ENCODE measurements around the gene PLEKHA3. TPM values are rescaled to one million over a fixed set of nuclear protein-coding genes. Genes with fewer than 3 reads are reported as not detected.

PLEKHA3 gene
- total RNA-seq, 1 experiment from 2014 or later = 26.8 TPM

DNA sequence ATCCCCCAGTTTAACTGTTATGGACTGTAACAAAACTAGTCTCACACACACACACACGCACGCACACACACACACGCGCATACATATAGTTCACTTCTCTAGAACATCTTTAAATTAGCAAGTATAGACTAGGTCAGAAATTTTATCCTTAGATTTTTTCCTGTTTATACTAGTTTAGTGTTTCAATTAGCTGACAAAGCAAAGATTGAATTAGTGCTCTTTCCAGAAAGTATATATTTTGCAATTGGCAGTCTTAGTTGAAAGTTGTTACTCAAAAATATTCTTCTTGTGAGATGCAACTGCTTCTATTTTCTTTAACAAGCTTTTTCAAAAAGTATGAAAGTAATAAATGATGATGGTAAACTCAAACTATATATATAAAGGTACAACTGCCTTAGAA lies 22.5 kb downstream of the PLEKHA3 start:
- ATAC-seq (no peak), DNase-seq (ENCODE audit: low read depth, low spot score) (no peak)
- H3K27ac ChIP-seq (ENCODE audit: low read depth, low read length) = no peak overlapping the region
- H3K79me2 ChIP-seq (ENCODE audit: insufficient read depth, low read length) = no peaks in the 10 kb centered on the region
- ChIA-PET CTCF (no interaction called here), RAD21 (ENCODE audit: low non-redundant PET in 1 of 2, low total read pairs in 2 of 2, uncharacterized antibody in 2 of 2, unreplicated experiment in 2 of 2) (no interaction called here), POLR2A (no interaction called here)
- no peak overlapping the region for H2AFZ ChIP-seq (ENCODE audit: low read depth, low read length, poor library complexity, severe bottlenecking)
- H3K4me3 ChIP-seq (replicated peaks in 1 of 2; ENCODE audit: low read depth in 1 of 2, low read length in 2 of 2) = no peak overlapping the region
- H3K9me3 ChIP-seq (ENCODE audit: control insufficient read depth in 1 of 2, insufficient read depth in 1 of 2, low read depth in 1 of 2, low read length in 2 of 2) = no peaks in the 10 kb centered on the region
- H3K27me3 ChIP-seq (ENCODE audit: insufficient read depth, low read length) = no peaks in the 10 kb centered on the region
- H3K36me3 ChIP-seq (ENCODE audit: control insufficient read depth in 1 of 2, insufficient read depth in 2 of 2, low read length in 2 of 2) = peaks cover 23 to 25% of the 10 kb centered on the region in 2 experiments
- no peak for TF ChIP-seq ZNF274 (IDR thresholded peaks at IDR 0.05; ENCODE audit: low read depth, low read length)
- no peak for TF ChIP-seq EZH2phosphoT487 (IDR thresholded peaks at IDR 0.05; ENCODE audit: borderline replicate concordance)
- TF ChIP-seq SP1 (IDR thresholded peaks at IDR 0.05; ENCODE audit: low read depth) = no peak
- no peak for TF ChIP-seq ATF3 (IDR thresholded peaks at IDR 0.05)
- no peak for TF ChIP-seq JUND (IDR thresholded peaks at IDR 0.05)
- no peak for TF ChIP-seq TCF7L2 (IDR thresholded peaks at IDR 0.05; ENCODE audit: borderline replicate concordance, extremely low read depth, insufficient read depth, insufficient read length)
- TF ChIP-seq POLR2A (IDR thresholded peaks at IDR 0.05; ENCODE audit: borderline replicate concordance, extremely low read depth, insufficient read depth, insufficient read length) = no peak
- TF ChIP-seq CTCF (IDR thresholded peaks at IDR 0.05 in 2 of 3, conservative IDR thresholded peaks at IDR 0.05 in 1 of 3; ENCODE audit: borderline replicate concordance in 1 of 3, insufficient read depth in 1 of 3, low read depth in 2 of 3, low read length in 2 of 3) = no peak
- TF ChIP-seq ELF1 (IDR thresholded peaks at IDR 0.05; ENCODE audit: borderline replicate concordance, low read depth) = no peak
- TF ChIP-seq FOSL1 (IDR thresholded peaks at IDR 0.05; ENCODE audit: low read depth) = no peak
- TF ChIP-seq, protein P1, sequence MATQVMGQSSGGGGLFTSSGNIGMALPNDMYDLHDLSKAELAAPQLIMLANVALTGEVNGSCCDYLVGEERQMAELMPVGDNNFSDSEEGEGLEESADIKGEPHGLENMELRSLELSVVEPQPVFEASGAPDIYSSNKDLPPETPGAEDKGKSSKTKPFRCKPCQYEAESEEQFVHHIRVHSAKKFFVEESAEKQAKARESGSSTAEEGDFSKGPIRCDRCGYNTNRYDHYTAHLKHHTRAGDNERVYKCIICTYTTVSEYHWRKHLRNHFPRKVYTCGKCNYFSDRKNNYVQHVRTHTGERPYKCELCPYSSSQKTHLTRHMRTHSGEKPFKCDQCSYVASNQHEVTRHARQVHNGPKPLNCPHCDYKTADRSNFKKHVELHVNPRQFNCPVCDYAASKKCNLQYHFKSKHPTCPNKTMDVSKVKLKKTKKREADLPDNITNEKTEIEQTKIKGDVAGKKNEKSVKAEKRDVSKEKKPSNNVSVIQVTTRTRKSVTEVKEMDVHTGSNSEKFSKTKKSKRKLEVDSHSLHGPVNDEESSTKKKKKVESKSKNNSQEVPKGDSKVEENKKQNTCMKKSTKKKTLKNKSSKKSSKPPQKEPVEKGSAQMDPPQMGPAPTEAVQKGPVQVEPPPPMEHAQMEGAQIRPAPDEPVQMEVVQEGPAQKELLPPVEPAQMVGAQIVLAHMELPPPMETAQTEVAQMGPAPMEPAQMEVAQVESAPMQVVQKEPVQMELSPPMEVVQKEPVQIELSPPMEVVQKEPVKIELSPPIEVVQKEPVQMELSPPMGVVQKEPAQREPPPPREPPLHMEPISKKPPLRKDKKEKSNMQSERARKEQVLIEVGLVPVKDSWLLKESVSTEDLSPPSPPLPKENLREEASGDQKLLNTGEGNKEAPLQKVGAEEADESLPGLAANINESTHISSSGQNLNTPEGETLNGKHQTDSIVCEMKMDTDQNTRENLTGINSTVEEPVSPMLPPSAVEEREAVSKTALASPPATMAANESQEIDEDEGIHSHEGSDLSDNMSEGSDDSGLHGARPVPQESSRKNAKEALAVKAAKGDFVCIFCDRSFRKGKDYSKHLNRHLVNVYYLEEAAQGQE (IDR thresholded peaks at IDR 0.05; ENCODE audit: low read depth) = no peak
- TF ChIP-seq POLR2AphosphoS5 (IDR thresholded peaks at IDR 0.05; ENCODE audit: low read depth, low read length) = no peak
- no peak for TF ChIP-seq SIN3A (IDR thresholded peaks at IDR 0.05; ENCODE audit: low read depth)
- TF ChIP-seq CEBPB (IDR thresholded peaks at IDR 0.05; ENCODE audit: low read depth) = no peak
- TF ChIP-seq EZH2 (IDR thresholded peaks at IDR 0.05) = no peak
- TF ChIP-seq ZFX (IDR thresholded peaks at IDR 0.05) = no peak
- TF ChIP-seq, protein P2, sequence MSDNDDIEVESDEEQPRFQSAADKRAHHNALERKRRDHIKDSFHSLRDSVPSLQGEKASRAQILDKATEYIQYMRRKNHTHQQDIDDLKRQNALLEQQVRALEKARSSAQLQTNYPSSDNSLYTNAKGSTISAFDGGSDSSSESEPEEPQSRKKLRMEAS (IDR thresholded peaks at IDR 0.05) = no peak
- TF ChIP-seq SRF (IDR thresholded peaks at IDR 0.05; ENCODE audit: low read depth) = no peak
- H3K9me2 ChIP-seq (ENCODE audit: insufficient read depth) = no peaks in the 10 kb centered on the region
- H3K9ac ChIP-seq (ENCODE audit: low read length) = no peak overlapping the region
- intact Hi-C loops (cut with micrococcal nuclease) = no loop called here
- no peak overlapping the region for H3K4me2 ChIP-seq (ENCODE audit: low read length)
- H3K4me1 ChIP-seq (ENCODE audit: control insufficient read depth in 1 of 2, insufficient read depth in 2 of 2, low read length in 2 of 2) = no peaks in the 10 kb centered on the region
- BruUV-seq (replicated peaks) = no TSS peak
- no peaks in the 10 kb centered on the region for H4K20me1 ChIP-seq (ENCODE audit: insufficient read depth)
